Ecto neural progenitor cell (in vitro differentiated cells): ENCODE data around the gene KCNC4.

Experiments used
- DNase-seq: peaks from one replicate; pipeline ENCODE4 v3.0.0-alpha.2; 2018; ENCODE audit warnings: low spot score

KCNC4 gene

GRCh38 chr1:110230381-110231199, 20.5 kb downstream of the KCNC4 start:
- no peak for DNase-seq

- no peak for DNase-seq
Observed at GRCh38 chr1:110233861-110234260, 23.7 kb downstream of the KCNC4 start.

- no peak for DNase-seq
Observed at GRCh38 chr1:110234691-110235090, 24.6 kb downstream of the KCNC4 start.

DNA sequence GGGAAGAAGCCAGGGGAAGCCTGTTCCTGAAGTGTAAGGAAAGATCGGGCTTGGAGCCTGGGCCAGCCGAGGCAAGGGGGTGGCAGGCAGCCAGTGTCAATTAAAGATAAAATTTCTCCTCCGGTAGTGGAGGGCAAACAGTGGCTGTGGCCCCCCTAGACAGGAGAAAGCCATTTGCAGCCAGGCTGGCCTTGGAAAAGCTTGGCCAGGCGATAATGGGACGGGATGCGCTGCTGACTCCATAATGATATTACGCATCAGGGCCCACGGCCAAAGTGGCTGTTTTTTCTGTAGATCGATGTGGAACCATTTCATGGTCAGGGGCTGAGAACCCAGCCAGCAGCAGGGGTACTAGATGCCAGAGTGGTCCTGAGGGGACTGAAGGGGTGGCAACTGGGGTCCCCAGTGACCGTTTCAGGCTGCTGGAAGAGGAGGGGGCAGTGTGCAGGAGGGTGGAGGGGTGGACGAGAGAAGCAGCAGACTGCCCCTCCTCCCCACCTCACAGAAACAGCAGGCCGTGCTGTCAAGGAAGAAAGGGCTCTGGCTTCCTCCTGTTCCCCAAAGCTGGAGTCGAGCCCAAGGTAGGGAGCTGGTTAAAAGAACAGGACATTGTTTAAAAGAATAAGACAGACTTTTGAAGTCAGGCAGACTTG, 25.2 kb downstream of the KCNC4 start:
- DNase-seq, result no peak

DNA sequence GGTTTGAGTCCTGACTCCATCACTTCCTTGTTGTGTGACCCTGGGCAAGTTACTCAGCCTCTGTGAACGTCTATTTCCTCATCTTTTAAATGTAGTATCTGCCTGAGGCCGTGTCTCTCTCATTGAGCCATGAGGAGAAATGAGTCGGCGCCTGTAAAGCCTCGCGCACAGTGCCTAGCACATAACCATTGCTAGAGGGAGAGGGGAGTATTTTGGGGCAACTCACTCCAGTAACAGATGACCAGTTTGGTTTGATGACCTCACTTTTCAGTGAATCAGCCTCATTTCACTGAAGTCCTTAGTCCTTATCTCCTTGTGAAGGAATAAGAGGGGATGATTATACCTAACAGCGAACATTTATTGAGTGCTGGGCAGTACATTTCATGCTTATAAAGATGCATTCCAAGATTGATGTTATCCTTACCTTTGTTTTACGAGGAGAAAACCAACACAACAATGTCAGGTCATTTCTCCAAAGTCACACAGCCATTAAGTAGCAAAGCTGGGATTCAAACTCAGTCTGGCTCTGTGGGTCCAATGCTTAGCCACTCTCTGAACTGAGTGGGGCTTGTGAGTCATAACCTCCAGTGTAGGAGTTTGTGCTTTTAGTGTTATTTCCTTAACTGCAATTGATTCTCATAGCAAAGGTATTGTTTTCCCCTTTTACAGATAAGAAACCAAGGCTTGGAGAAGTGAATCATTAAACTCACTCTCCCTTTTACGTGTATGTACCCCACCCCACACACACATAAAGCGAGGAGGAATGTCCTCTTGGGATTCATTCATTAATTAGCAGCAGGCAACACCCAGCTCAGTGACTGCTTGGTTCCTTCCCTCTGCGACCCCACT, 25.9 kb downstream of the KCNC4 start:
- DNase-seq, result no peak

GRCh38 chr1:110237386-110238152, 27.5 kb downstream of the KCNC4 start:
- DNase-seq, result no peak

GRCh38 chr1:110239441-110240430, 29.6 kb downstream of the KCNC4 start:
- no peak for DNase-seq

DNA sequence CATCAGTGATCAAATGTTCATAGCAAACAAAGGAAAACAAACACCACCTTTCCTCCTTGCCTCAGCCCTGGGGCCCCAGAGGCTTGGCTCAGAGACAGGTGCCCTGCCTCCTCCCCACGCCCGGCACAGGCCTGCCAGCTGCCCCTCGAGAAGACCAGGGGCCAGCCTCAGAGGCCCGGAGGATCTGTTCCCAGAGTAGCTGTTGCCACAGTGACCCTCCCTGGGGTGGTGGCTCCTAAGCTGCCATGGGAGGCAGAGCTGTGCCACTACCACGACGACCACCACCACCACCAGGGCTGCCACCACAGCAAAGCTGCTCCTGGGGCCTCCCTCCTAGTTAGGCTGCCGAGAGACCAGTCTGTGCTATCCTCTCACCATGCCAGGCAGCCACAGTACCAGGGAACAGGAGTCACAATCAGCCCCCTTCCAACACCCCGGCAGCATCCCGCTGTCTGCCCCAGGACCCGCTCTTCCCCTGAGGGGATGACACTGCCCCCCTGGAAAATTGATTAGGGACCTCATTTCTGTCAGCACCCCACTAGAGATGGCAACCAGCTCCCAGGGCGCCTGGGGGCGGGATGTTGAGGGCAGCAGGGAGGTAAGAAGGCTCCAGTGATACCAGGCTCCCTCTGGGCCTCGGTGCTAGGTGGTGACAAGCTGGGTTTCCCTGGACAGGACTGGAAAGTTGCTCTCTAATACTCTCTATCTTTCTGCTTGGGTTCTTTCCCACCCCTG, 30.5 kb downstream of the KCNC4 start:
- DNase-seq, result no peak

GRCh38 chr1:110241516-110241915, 31.4 kb downstream of the KCNC4 start:
- DNase-seq, result no peak

DNA sequence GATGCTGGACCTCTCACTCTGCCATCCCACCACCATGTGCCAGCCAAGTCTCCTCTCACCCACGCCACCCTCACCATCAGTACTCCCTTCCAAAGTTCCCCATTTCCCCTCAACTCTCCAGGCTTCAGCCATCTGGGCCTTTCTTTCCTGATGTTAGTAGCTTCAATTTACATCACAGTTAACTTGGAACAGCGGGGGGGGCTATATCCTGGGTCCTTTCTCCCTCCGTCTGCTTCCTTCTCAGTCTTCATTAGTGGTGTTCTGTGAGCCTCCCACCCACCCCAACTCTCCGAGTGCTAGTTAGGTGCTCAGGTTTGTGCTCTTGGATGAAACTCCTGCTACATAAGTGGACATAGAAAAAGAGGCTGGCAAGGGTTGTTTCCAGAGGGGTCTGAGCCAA, 31.9 kb downstream of the KCNC4 start:
- no peak for DNase-seq

DNA sequence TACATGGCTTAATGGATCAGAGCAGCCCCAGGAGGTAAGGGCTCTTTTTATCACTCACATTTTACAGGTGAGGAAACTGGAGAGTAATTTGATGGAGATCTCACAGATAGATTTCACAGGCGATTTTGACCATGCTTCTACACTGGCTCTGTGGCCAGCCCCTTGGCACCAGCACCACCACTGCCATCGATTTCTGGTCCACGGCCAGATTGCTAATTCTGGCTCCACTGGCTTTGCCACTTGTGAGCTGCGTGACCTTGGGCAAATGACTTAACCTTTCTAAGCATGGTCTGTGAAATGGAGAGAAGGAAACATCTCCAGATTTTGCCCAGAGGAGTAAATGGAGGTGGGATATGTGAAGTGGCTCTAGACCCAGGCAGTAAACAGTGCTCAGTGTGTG, 32.6 kb downstream of the KCNC4 start:
- no peak for DNase-seq

DNA sequence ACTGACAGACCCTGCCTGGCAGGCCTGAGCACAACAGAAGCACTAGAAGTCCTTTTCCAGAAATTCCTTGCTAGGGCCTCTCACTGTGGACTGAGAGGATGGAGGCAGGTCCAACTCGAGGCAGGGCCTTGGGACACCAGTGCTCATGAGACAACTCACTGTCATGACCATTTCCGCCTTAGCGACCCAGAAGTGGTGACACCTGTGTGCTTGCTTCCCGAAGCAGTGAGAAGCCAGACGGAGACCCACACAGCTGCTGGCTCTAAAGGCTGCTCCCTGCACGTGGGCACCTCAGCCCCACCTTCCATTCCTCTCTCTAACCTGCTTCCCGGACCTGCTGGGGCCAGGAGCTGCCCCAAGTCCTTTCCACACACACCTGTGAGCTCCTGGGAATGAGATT, 33.0 kb downstream of the KCNC4 start:
- no peak for DNase-seq

GRCh38 chr1:110243574-110243973, 33.5 kb downstream of the KCNC4 start:
- DNase-seq, result no peak

- no peak for DNase-seq
Observed at GRCh38 chr1:110245876-110246620, 35.9 kb downstream of the KCNC4 start.

GRCh38 chr1:110248746-110249145, 38.6 kb downstream of the KCNC4 start:
- no peak for DNase-seq

GRCh38 chr1:110249256-110249655, 39.1 kb downstream of the KCNC4 start:
- no peak for DNase-seq

DNA sequence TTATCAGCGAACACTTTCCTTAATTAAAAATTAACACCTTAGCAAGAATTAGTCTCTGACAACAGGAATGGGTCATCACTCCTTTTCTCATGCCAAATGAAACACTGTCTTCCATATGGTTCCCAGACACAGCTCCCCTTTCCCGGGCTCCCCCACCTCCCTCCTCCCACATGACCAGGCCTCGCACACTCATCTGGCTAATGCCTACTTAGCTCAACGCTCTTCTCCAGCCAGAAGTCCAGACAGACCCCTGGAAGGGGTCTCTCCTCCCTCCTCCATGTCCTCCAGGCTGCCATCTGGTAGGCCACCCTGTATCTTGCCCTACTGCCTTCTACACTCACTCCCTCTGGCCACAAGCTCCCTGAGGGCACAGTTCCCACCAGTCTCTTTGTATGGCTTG, 39.9 kb downstream of the KCNC4 start:
- DNase-seq, result no peak

GRCh38 chr1:110250749-110251148, 40.6 kb downstream of the KCNC4 start:
- no peak for DNase-seq

- DNase-seq, result no peak
Observed at GRCh38 chr1:110253213-110253612, 43.1 kb downstream of the KCNC4 start.
